Cardiac muscle cell (in vitro differentiated cells and primary cell): Measurements from ENCODE around the gene CNNM4. TPM values are rescaled to one million over a fixed set of nuclear protein-coding genes. Genes with fewer than 3 reads are reported as not detected.

Experiments
- DNase-seq, 2 donors: peaks; one replicate each; pipeline versions ENCODE4 v3.0.0 to v3.0.0-alpha.2; 2010 to 2017; ENCODE audit warnings: low read depth in 1 of 2, low spot score in 1 of 2
- H3K27ac ChIP-seq: fragments of 200-600 bp; sonication (generic); 2 replicates; pipeline ENCODE4 v1.5.1; 2016
- H3K27me3 ChIP-seq: fragments of 200-600 bp; sonication (generic); 2 replicates; pipeline ENCODE4 v1.6.0; 2016; ENCODE audit warnings: control low read depth
- H3K36me3 ChIP-seq: fragments of 200-600 bp; sonication (generic); 2 replicates; pipeline ENCODE4 v1.5.1; 2016; ENCODE audit warnings: control low read depth
- H3K4me1 ChIP-seq: fragments of 200-600 bp; sonication (generic); 2 replicates; pipeline ENCODE4 v1.8.1; 2017; ENCODE audit warnings: low read depth, mild to moderate bottlenecking, mixed run types
- H3K4me3 ChIP-seq: fragments of 200-600 bp; sonication (generic); 2 replicates; pipeline ENCODE4 v1.5.1; 2016; ENCODE audit warnings: mild to moderate bottlenecking
- H3K9me3 ChIP-seq: fragments of 200-600 bp; sonication (generic); 2 replicates; pipeline ENCODE4 v1.5.1; 2017; ENCODE audit warnings: low read depth, mild to moderate bottlenecking, control low read depth
- CTCF ChIP-seq: IDR thresholded peaks from 2 replicates; pipeline ENCODE4 v1.5.1; 2012; ENCODE audit warnings: low read depth, mild to moderate bottlenecking, low read length
- polyA plus RNA-seq: library from polyadenylated mRNA; unstranded; fragments of >200 nt; fragmentation: Nextera tagmentation; extraction: Ambion mirVana; gene quantifications from 2 replicates; pipeline ENCODE4 v1.2.1, GENCODE V29; 2016
- total RNA-seq: library from RNA; depleted of rRNA; stranded (reverse); fragments of >200 nt; gene quantifications from 2 replicates; pipeline ENCODE4 v1.2.3, GENCODE V29; 2016

Gene CNNM4
- total and polyA plus RNA-seq, 2 experiments from 2014 or later = 10.2 to 18.8 TPM

- H3K4me3 ChIP-seq = no peak overlapping the region
Measured at GRCh38 chr2:96797066-96797625, 36.4 kb downstream of the CNNM4 start.

GRCh38 chr2:96798733-96799622 lies 38.3 kb downstream of the CNNM4 start:
- no peaks in the 10 kb centered on the region for H3K27me3 ChIP-seq
- H3K4me3 ChIP-seq = no peak overlapping the region
- no peak overlapping the region for H3K27ac ChIP-seq
- TF ChIP-seq CTCF = no peak
- H3K4me1 ChIP-seq = no peaks in the 10 kb centered on the region
- no peaks in the 10 kb centered on the region for H3K9me3 ChIP-seq
- no peaks in the 10 kb centered on the region for H3K36me3 ChIP-seq
- no peak for DNase-seq

More at GRCh38 chr2:96797066-96797625, 36.4 kb downstream of the CNNM4 start:
- no peak for TF ChIP-seq CTCF
- DNase-seq = no peak
- H3K36me3 ChIP-seq = no peaks in the 10 kb centered on the region
- H3K27me3 ChIP-seq = no peaks in the 10 kb centered on the region
- no peak overlapping the region for H3K27ac ChIP-seq
- no peaks in the 10 kb centered on the region for H3K9me3 ChIP-seq
- peaks cover 9% of the 10 kb centered on the region for H3K4me1 ChIP-seq

GRCh38 chr2:96799623-96799935 lies 38.9 kb downstream of the CNNM4 start:
- Histone ChIP-seq H3K4me1 (no peaks in the 10 kb centered on the region), H3K4me3 (no peak overlapping the region), H3K27me3 (no peaks in the 10 kb centered on the region), H3K9me3 (no peaks in the 10 kb centered on the region), H3K36me3 (no peaks in the 10 kb centered on the region), H3K27ac (no peak overlapping the region)
- no peak for TF ChIP-seq CTCF
- no peak for DNase-seq

GRCh38 chr2:96800061-96801004 lies 39.6 kb downstream of the CNNM4 start:
- TF ChIP-seq CTCF = no peak
- no peaks in the 10 kb centered on the region for H3K4me1 ChIP-seq
- no peaks in the 10 kb centered on the region for H3K36me3 ChIP-seq
- H3K27me3 ChIP-seq = no peaks in the 10 kb centered on the region
- no peak for DNase-seq
- H3K4me3 ChIP-seq = no peak overlapping the region
- H3K27ac ChIP-seq = no peak overlapping the region
- no peaks in the 10 kb centered on the region for H3K9me3 ChIP-seq

GRCh38 chr2:96801005-96801785 lies 40.5 kb downstream of the CNNM4 start:
- DNase-seq = peak; percentile 62 to 79
- Histone ChIP-seq H3K4me1 (no peaks in the 10 kb centered on the region), H3K36me3 (no peaks in the 10 kb centered on the region), H3K9me3 (no peaks in the 10 kb centered on the region), H3K4me3 (no peak overlapping the region), H3K27me3 (no peaks in the 10 kb centered on the region), H3K27ac (no peak overlapping the region)
- TF ChIP-seq CTCF = peak; percentile 86
